GM19043 (cell line): ENCODE results near the gene SSX2IP.

ENCODE experiments used
- ATAC-seq: cut with Tn5 transposase; IDR thresholded peaks from one replicate; pipeline ENCODE4 v1.9.1; 2021; ENCODE audit warnings: low read depth; ENCODE audit not compliant: unreplicated experiment

The SSX2IP gene

DNA sequence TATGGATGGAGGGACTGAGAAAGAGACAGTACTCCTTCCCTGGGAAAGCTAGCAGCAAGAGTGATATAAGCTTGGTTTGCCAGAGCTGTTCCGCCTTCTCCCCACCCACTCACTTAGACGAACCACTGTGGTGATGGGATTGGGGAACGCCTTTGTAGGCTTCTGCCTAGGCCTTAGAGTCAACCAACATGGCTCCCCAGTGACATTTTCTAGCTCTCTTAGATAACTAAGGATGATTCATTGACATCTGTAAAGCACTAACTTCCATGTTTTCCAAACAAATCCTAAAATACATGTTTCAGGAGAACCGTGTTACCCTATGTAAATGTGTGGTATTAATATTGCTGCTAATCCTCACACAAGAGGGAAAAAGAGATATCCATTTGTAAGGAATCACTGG is 21.6 kb upstream of the SSX2IP start:
- ATAC-seq, result no peak

DNA sequence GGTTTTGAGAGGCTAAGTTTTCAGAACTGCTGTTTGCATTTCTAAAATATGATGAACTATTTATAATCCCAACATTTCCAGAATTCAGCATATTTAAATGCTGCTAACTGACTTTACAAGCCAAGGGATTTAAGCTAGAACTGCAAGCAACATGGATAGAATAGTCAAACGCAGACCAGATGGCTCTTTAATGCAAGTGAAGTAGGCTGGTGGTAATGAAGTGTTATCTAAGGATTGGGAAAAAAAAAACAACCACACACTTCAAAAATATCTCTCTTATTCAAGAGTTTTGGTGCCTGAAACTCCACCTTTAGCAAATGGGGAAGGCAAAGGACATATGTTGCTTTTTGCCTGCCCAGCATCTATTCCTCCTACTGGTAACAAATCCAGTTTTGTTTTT is 20.9 kb upstream of the SSX2IP start:
- no peak for ATAC-seq

DNA sequence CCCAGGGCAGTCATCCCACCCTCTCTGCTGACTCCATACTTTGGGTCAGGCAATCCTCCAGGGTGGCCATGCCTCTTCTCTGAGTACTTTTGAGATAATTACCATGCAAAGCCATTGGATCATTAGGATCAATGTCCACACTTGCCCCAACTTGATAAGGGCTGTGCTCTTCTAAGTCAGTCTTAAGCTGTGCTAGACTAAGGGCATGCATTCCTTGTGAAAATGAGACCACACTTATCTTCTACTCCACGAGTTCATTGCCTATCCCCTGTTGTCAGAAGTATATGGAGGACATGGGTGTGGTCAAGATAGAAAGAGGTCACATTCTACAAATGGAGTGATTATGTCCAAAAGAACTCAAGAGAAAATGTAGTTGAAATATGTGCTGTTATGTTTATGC is 18.9 kb upstream of the SSX2IP start:
- no peak for ATAC-seq

DNA sequence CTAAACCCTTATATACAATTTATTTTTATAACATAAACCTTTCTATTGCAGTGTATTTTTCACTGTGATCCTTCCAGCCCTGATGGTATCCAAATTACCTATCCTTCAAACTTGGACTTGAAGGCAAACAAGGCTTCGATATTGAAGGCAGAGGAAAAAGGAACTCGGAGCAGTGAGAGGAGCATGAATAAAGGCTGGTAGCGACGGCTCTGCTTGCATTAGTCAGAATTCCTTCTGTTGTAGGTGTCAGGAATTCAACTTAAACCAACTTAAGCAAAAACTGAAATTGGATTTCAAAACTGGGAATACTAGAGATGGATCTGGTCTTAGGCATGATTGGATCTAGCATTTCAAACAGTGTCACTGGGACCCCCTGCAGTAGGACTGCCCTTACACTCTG is 17.8 kb upstream of the SSX2IP start:
- no peak for ATAC-seq

DNA sequence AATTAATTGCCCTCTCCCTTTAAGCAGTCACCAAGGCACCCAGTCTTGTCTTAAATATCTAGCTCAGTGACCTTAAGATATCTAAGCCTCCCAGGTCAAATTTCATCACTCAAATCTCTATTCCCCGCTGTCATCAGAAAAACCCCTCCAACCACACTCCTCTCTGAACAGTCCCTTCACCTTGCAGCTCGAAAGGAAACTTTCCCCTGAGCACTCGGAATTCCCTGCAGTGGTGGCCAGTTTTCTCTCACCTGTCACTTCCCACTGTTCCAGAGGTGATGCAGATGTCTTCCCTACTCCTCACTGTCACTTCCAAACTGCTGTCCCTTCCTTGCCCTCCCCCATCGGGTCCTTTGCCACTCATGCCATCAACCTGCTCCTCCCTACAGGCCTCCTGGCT is 15.3 kb upstream of the SSX2IP start:
- ATAC-seq, result no peak

DNA sequence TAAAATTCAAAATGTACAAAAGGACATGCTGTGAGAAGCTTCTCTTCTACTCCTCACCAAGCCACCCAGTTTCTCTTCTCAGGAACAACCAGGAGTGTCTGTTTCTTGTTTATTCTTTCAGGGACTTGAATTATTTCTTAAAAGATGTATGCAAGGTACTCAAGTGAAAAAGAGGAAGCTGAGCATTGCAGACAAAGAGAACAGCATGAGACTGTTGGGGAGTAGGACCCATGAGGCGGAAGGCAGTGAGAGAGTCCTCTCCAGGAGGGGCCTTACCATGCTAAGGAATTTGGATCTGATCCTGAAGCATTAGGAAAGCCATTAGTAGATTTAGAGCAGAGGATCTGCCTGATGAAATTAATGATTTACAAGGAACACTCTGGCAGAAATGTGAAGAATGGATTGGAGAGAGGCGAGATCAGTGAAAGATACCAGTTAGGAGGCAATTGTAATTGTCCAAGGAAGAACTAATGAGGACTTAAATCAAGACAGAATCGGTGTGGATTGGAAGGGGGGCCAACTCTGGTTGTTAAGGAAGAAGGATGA is 14.7 kb upstream of the SSX2IP start:
- ATAC-seq, result no peak

DNA sequence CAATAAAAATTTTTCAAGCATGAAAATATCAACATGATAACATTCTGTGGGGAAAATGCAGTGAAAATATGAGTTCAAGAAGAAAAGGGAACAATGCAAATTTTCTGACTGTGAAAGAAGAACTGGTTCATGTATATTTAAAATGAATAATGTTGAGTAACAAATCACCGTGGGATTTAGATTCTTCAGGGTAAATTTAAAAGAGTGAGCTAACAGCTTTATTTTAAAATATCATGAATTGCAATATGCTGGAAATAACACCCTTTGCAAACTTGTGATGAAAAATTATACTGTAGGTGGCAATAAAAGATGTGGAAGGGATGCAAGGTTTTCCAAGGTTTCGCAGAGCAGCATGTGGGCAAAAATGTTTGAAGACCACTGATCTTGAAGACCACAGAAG is 13.2 kb upstream of the SSX2IP start:
- no peak for ATAC-seq

DNA sequence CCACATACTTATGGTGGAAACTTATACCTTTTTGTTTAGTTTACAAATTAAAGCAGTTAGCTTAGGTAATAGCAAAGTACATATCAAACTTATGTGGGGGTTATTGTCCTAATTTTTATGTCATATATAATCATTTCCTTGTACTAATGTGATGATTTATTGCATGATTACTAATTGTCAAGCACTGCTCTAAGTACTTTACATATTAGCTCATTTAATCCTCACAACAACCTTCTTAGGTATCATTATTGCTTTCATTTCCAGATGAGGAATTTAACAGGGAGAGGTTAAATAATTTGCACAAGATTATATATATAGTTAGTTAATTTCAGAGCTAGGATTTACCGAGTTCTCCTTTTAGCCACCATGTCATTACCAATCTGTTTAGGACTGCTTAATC is 11.9 kb upstream of the SSX2IP start:
- no peak for ATAC-seq

DNA sequence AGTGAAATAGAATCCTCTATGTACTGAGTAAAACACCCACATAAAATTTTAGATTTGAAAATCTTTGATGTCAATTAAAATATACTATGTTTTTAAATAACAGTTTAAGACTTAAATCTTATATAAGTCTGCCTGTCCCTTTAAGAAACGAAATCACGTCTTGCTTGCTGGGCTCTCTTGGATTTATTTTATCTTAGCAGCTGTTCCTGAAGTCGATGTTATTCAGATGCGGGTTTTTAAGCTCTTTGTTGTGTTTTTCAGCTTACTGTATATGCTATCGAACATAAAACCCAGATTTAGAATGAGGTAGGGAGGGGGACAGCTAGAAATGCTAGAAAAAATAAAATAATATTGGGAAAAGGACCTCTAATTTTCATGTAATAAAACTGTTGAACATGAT is 11.1 kb upstream of the SSX2IP start:
- ATAC-seq, result no peak

DNA sequence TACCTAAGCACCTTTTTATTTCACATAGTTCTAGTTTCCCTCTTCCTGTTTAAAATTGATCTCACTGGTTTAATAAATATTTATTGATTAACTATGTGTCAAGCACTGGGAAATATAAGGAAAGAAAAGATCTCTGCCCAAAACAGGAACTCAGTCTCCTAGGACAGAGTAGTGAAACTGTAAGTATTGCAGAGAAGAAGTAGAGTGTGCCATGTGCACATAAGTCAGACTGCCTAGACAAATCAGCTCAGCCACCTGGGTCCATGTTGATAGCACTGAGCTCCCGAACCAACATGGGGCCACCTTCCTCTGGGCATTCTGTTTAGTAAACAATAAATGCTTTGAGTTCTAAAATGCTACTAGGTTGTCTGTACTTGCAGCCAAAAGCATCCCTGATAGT is 9.8 kb upstream of the SSX2IP start:
- peak; percentile 61 for ATAC-seq

DNA sequence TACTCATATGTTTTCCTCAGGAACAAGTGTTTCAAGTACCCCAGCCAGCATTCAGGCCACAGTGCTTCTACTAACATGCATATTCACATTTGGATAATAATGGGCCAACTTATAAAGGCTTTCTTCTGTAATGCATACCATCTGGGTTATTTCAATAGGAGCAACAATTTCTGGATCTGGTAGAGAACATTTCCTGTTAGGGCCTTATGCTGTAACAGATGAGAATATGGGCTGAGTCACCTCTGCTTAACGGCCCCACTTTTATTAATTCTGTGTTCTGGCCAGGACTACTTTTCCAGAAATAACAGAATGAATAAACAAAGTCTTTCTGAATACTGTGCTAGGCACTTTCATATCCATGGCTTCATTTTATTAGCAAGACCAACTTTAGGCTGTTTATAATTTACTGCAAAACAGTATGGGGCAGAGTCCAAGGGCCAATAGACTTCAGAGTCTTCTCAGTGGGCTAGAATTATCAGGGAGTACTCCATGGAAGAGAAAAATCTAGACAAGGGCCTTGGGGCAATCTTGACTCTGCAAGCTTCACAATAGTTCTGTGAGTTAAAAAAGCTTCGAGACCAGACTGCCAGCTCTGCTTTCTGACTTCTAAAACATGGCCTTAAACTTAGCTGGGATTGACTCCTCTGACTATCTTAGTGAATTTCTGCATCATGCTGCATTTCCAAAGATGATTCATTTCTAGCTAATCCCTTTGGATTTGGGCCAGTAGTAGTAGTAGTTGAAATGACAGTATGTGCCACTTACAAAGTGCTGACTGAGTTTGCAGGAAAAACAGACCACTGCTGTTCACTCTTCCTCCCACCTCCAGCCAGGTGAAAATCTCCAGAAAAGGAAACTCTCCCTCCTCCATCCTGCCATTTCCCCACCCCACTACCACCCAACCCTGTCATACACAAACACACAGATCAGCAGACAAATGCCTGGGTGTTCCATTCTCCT is 8.2 kb upstream of the SSX2IP start:
- no peak for ATAC-seq

DNA sequence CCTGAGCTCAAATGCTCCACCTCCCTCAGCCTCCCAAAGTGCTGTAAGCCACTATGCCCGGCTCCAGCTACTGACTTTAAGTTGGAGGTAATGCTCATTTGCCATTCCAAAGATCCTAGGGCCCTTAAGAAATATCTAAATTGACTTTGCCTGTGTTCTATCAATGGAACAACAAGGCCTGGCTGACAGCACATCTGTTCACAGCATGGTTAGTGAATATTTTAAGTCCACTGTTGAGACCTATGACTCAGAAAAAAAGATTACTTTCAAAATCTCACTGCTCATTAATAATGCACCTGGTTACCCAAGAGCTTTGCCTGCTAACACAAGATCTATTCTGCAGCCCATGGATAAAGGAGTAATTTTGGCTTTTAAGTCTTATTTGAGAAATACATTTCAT is 3.5 kb upstream of the SSX2IP start:
- no peak for ATAC-seq

DNA sequence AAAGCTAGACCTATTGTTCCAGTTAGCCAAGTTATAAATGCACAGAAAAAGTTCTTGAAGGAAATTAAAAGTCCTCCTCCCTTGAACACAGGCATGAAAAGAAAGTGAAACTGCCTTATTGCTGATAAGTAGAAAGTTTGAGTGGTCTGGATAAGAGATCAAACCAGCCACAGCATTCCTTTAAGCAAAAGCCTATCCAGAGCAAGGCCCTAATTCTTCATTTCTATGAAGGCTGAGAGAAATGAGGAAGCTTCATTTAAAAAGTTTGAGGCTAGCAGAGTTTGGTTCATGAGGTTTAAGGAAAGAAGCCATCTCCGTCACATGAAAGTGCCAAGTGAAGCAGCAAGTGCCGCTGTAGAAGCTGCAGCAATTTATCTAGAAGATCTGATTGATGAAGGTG is 2.7 kb upstream of the SSX2IP start:
- no peak for ATAC-seq

DNA sequence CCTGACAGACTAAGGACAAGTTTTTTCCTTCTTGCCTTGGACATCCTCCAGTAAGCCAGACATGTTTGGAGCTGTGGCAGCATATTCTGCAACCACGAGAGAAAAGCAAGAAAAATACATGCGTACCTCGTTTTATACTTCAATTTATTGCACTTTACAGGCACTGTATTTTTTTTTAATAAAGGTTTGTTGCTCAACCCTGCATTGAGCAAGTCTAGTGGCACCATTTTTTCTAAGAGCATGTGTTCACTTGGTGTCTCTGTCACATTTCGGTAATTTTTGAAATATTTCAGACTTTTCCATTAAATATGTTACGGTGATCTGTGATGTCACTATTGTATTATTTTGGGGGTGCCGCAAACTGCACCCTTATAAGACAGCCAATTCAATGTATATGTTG is 2.1 kb upstream of the SSX2IP start:
- no peak for ATAC-seq

DNA sequence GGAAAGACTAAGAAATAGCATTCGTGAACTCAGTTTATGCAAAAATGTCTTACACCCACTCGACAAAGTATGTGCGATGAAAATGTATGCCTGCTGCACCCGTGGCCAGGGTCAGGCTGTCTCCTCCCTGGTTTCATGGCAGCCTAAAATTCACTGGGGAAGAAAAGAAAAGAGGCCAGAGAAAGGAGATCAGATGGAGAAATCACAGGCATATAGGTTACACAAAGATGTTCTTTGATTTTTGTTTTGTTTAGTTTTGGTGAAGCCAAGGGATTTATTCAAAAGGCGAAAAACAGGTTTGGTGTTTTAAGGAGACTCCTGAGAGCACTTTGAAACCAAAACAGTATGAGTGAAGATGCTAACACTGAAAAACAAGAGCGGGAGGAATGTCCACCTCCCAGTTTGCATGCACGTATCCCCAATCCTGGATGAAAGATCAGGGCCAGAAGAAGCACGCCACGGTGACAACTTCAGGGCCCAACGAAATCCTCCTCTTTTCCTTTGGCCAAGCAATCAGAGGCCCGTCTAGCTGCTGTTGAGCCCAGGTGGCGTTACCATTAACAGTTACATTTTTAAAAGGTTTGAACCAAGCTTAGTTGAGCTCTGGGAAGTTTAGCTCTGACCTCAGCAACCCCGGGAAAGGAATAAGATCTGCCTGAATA is 992 bp upstream of the SSX2IP start:
- no peak for ATAC-seq

DNA sequence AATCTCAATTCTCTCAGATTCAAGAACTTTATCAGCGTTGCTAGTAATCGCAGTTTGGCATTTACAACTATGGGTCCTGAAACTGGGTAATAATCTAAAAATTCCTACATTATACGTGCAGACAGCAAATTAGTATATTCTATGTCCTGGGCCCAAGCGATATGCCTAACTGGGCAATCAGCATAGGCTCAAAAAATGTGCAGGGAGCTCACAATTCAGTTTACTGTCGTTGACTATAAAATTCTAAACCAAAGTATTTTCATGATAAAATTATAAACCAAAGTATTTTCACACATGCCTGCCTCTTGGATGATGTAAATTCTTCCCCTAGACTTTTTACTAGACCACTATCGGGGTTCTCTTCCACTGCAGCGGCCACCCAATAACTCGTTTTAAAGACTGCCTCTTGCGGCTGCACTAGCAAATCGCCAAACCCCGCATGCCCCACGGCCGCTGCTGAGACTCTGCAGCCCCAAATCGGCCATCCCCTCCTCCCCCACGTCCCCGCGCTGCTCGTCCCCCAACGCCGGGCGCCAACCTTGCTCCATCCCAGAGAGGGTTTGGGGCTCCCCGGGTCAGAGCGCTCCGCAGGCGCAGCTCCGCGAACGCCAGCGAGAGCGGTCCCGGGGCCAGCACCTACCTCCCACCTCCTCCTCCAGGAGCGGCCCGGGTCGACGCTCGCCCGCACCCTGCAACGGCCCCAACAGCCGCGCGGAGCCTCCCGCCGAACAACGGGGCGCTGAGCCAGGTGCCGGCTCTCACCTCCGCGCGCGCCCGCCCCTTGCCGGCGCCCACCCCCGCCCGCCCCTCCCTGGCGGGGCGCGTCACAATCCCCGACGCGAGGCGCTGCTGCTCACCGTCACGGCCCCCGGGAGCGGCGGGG is 506 bp downstream of the SSX2IP start:
- peak; percentile 44 for ATAC-seq

DNA sequence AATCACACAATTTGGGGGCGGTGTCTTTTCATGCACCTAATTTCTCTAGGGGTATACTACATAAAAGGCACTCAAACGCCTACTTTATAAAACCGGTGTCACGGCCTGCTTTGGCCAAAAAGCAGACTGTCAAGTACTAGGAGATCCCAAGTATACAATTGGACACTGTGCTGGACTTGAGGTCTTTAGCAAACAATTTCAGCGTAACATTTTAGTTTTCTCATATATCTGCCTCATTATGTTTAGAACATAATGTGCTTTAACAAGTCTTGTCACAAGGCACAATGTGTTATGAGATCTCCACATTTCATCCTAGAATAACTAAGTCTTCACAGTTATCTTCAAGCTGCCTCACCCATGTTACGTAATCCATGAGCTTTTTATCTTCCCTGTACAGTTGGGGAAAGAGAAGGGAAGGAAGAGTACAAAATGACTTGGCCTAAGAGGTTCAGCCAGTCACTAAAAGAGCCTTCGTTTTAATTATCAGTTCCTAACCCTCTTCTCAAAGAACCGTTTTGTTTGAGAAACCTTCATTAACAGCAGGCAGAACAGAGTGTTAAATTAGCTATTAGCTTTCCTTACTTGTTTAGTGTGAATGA is 1.7 kb downstream of the SSX2IP start:
- no peak for ATAC-seq

DNA sequence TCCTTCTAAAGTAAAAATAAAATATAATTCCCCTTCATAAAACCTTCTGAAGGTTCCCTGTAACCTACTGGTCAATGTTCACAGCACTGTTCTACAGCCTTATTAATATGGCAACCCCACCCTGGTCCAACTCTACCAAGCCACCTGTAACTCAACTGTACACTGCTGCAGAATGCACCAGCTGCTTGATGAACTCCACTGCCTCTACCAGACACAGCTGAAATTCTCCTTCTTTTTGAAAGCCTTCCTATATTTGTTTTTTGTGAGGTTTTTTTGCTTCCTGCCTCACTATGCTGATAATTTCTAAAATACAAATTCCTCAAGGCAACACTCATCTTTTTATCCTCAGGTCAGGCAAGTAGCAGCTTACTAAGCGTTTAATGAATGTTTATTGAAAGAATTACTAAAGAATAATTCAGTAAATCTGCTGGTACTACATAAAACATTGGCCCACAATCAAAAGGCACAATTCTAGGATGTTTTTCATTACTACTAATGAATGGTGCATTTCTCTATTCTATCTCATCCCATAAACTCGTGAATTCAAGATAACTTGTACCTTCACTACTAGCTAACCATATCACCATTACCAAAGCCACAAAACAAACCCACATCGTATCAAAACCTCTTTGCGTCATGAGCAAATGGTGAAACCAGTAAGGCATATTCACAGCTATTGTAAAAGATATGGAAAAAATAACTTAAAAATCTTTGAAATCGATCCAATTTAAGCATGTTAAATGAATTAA is 2.4 kb downstream of the SSX2IP start:
- no peak for ATAC-seq

DNA sequence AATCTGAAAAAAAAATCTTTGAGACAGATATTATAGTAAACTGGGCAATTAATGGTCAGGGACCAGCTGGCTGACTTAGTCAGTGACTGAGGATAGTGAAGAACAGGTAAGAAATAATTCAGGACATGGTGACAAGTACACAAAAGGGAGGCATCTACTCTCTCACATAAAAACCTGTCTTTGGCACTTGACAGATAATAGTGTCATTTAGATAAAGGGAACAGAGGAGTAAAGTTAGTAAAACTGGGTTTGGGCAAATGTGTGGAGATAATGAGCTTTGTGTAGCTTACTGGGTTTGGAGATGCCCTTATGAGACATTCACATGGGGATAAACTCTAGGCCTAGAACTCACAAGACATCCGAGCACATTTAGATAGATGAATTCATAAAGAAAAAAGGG is 4.0 kb downstream of the SSX2IP start:
- ATAC-seq, result no peak

DNA sequence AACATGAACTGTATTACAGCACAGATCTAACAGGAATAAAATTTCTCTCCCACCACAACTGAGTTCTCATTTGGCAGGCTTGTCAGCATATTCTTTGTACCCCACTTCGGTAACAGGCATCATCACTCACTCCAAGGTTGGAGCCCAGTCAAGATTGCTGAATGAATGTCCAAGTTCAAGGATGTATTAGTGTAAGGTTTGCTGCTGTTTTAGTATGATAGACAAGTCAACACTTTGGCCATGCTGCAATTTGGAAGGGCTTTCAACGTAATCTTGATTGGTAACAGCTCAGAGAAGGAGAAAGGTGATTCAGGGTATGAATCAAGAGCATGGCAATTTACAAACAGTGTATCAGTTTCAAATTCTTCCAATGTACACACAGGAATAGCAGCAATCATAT is 6.8 kb downstream of the SSX2IP start:
- no peak for ATAC-seq
